Nucleus accumbens (tissue), 56 donors: ENCODE results near the gene SPATA20.

Source experiments
- DNase-seq, 56 donors: peaks; one replicate each; lab custom pipeline; 2025; lab: John Stamatoyannopoulos, UW

The SPATA20 gene

DNA sequence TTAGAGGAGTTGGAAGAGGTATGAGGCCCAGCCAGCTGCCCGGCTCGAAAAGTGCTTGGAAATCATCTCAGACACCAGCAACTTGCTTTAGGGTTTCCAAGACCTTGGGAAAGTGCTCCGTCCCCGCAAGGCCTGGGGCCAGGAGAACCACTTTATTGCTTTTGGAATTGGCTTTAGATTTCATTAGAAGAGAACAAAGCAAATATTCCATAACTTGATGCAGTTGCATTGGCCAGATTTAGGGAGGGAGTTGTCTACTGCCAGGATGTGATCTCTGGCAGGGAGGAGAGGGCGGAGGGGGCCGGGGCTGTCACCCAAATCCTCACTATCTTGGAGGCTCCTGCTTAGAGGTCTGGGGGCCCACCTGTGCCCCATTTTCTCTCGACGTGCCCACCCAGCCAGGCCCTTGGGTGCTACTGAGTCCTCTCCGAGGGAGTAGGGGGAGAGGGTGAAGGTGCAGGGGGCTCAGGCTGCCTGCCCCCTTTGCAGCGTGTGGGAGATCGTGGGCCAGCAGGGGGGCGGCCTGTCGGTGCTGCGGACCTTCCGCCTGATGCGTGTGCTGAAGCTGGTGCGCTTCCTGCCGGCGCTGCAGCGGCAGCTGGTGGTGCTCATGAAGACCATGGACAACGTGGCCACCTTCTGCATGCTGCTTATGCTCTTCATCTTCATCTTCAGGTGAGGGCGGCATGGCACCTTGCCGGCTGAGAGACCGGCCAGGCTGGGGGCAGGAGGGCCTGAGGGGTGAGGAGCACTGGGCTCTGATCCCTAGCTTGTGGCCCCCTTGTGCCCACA, 44.2 kb downstream of the SPATA20 start:
- no peak for DNase-seq

- peak in 6 of 56 donors; percentile 9 to 31 (median 17) for DNase-seq
Observed at GRCh38 chr17:50593321-50593720, 46.3 kb downstream of the SPATA20 start.

DNA sequence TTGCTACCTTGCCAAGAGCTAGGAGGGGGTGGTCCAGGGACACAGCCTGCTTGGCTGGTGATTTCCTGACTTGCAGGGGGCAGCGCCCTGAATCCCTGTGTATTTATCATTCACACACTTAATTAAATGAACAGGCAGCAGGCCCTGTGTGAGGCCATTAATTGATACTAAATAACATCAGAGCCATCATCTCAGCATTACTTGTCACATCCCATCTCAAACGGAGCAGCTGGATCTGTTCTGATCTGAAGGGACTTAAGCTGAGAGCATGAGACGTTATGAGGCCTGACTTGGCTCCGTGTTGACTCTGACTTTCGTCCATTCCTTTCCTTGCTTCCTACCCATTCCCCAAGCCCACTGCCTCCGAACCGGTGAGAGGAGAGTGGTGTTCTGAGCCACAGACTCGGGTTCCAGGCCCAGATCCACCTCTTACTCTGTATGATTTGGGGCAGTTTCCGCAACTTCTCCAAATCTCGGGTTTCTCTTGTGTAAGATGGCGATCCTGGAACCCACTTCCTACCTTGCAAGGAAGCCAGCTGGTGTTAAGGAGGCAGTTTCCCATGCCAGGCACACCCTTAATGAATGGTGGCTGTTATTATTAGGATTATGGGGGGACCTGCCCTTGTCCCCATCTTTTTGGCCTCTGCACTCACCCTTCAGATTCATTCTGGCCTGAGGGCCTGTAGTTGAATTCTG, 47.3 kb downstream of the SPATA20 start:
- no peak for DNase-seq

- no peak for DNase-seq
Observed at GRCh38 chr17:50594892-50595291, 47.9 kb downstream of the SPATA20 start.

- no peak for DNase-seq
Observed at GRCh38 chr17:50596191-50597037, 49.4 kb downstream of the SPATA20 start.

GRCh38 chr17:50598487-50598886, 51.5 kb downstream of the SPATA20 start:
- no peak for DNase-seq

DNA sequence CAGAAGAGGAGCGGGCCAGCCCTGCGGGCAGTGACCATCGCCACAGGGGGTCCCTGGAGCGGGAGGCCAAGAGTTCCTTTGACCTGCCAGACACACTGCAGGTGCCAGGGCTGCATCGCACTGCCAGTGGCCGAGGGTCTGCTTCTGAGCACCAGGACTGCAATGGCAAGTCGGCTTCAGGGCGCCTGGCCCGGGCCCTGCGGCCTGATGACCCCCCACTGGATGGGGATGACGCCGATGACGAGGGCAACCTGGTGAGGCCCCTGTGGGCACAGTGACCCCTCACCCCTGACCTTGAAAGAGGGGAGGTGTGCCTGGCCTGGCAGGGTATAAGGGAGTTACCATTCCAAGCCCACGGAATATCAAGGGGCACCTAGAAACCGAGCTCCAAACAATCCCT, 52.6 kb downstream of the SPATA20 start:
- DNase-seq: no peak

DNA sequence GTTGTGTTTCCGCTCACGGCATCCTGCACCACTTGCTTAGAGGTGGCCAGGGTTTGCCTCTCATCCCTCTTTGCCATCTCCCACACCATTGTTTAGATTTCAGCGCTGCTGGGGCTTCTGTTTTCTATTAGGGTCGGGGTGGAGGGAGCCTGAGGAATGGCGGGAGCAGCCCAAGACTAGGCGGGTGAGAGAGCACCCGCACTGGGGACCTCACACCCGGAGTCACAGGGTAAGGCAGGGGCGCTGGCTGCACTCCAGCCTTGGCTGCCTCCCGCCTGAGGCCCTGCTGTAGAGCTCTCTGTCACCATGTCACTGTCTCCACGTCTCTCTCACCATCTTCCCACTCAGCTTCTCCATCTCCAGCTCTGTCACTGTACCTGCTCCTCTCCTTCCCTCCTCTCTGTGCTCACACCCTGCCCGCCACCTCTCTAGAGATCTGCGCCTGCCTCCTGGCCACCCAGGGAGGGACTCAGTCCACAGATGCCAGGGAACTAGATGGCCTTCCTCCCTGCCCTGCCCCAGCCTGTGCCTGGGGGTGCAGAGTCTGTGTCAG, 54.9 kb downstream of the SPATA20 start:
- DNase-seq: peak in 1 of 56 donors; percentile 6

GRCh38 chr17:50602836-50603235, 55.9 kb downstream of the SPATA20 start:
- no peak for DNase-seq

DNA sequence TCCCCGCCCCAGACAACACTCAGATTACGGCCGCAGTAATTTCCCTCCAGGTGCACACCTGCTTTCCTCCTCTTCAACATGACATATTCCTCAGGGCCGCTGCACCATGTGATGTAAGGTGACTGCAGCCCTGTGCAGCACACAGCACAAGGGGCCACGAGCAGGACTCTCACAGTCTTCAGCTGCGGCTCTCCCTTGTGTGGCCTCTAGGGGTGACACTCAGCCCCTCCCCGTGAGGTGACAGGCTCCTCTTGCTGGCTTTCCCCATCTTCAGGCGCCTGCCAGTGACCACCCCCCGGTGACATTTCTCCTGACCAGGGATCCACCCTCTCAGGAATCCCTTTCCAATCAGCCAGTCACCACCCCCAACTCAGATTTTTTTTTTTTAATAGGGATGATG, 56.4 kb downstream of the SPATA20 start:
- DNase-seq: no peak

DNA sequence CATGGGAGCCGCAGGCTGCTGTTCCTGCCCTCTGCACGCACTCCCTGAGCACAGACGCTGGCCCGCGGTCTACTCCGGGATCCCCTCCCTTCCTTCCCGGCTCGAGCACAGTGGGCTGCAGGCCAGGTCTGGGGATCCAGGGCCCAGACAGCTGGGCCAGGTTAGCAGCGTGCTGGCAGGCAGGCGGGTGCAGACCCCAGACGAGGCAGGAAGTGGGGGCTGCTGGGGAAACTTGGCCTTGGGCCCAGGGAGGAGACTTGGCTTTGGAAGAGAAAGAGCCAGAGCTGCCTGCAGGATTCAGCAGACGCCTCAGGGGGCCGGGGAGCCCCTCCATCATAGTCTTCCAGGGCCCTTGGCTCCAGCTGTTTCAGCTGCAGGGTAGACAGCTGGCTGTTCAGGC, 57.5 kb downstream of the SPATA20 start:
- peak in 11 of 56 donors; percentile 3 to 34 (median 10) for DNase-seq

DNA sequence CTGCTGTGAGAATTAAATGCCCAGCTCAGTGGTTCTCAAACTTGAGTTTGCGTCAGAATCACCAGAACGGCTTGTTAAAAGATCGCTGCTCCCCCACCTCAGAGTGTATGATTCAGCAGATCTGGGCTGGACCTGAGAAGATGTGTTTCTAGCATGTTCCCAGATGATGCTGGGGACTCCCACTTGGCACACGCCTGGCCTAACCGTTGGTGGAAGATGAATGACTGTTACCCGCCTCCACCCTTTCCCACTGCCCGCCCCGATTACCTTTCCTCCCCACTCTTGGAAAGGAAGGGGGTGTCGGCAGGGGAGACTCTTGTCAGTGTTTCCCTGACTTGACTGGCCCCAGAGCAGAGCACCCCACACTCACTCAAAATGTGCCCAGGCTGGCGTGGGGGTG, 58.5 kb downstream of the SPATA20 start:
- no peak for DNase-seq
